Measurements from ENCODE around the gene NAV2.

The NAV2 gene

GRCh38 chr11:19712281-19713195 lies at the start of gene NAV2:
Gene NAV2, plus strand, starts transcription at chr11:19712837. Its CDS starts 859 bp downstream, at chr11:19713696.
- DNase-seq (ENCODE audit: low read depth, low spot score), result peak; percentile 58

GRCh38 chr11:19663206-19663605 lies 49.4 kb upstream of the NAV2 start:
- no peak for DNase-seq (ENCODE audit: low read depth, low spot score)

GRCh38 chr11:19664886-19665548 lies 47.6 kb upstream of the NAV2 start:
- no peak for DNase-seq (ENCODE audit: low read depth, low spot score)

GRCh38 chr11:19666951-19667350 lies 45.7 kb upstream of the NAV2 start:
- no peak for DNase-seq (ENCODE audit: low read depth, low spot score)

- DNase-seq (ENCODE audit: low read depth, low spot score), result no peak
These were observed 43.1 kb upstream of the NAV2 start for GRCh38 chr11:19669511-19669910.

GRCh38 chr11:19670030-19670791 lies 42.4 kb upstream of the NAV2 start:
- peak; percentile 85 for DNase-seq (ENCODE audit: low read depth, low spot score)

GRCh38 chr11:19672586-19673206 lies 39.9 kb upstream of the NAV2 start:
- no peak for DNase-seq (ENCODE audit: low read depth, low spot score)

- DNase-seq (ENCODE audit: low read depth, low spot score), result no peak
These were observed 38.5 kb upstream of the NAV2 start for GRCh38 chr11:19673924-19674729.

GRCh38 chr11:19674836-19675235 lies 37.8 kb upstream of the NAV2 start:
- DNase-seq (ENCODE audit: low read depth, low spot score), result no peak

GRCh38 chr11:19675397-19675796 lies 37.2 kb upstream of the NAV2 start:
- no peak for DNase-seq (ENCODE audit: low read depth, low spot score)

- peak; percentile 37 for DNase-seq (ENCODE audit: low read depth, low spot score)
These were observed 35.9 kb upstream of the NAV2 start for GRCh38 chr11:19676475-19677380.

GRCh38 chr11:19677381-19678080 lies 35.1 kb upstream of the NAV2 start:
- no peak for DNase-seq (ENCODE audit: low read depth, low spot score)

GRCh38 chr11:19679952-19680828 lies 32.4 kb upstream of the NAV2 start:
- DNase-seq (ENCODE audit: low read depth, low spot score), result peak; percentile 84

GRCh38 chr11:19680829-19681368 lies 31.7 kb upstream of the NAV2 start:
- no peak for DNase-seq (ENCODE audit: low read depth, low spot score)

- no peak for DNase-seq (ENCODE audit: low read depth, low spot score)
These were observed 29.4 kb upstream of the NAV2 start for GRCh38 chr11:19683141-19683805.

GRCh38 chr11:19683862-19684491 lies 28.7 kb upstream of the NAV2 start:
- DNase-seq (ENCODE audit: low read depth, low spot score), result no peak

- no peak for DNase-seq (ENCODE audit: low read depth, low spot score)
These were observed 26.4 kb upstream of the NAV2 start for GRCh38 chr11:19686234-19686633.
